CD4-positive, alpha-beta T cell treated with Interferon gamma for 1 hour (primary cell): ENCODE results near the gene MYBPHL.

Experiments used
- DNase-seq: peaks from one replicate; pipeline ENCODE4 v3.0.0-alpha.2; 2020

Gene MYBPHL

GRCh38 chr1:109277434-109278204 is 29.2 kb downstream of the MYBPHL start:
- peak; percentile 53 for DNase-seq

- no peak for DNase-seq
Observed at GRCh38 chr1:109275706-109276345, 31.0 kb downstream of the MYBPHL start.

GRCh38 chr1:109274533-109275476 is 32.0 kb downstream of the MYBPHL start:
- no peak for DNase-seq

DNA sequence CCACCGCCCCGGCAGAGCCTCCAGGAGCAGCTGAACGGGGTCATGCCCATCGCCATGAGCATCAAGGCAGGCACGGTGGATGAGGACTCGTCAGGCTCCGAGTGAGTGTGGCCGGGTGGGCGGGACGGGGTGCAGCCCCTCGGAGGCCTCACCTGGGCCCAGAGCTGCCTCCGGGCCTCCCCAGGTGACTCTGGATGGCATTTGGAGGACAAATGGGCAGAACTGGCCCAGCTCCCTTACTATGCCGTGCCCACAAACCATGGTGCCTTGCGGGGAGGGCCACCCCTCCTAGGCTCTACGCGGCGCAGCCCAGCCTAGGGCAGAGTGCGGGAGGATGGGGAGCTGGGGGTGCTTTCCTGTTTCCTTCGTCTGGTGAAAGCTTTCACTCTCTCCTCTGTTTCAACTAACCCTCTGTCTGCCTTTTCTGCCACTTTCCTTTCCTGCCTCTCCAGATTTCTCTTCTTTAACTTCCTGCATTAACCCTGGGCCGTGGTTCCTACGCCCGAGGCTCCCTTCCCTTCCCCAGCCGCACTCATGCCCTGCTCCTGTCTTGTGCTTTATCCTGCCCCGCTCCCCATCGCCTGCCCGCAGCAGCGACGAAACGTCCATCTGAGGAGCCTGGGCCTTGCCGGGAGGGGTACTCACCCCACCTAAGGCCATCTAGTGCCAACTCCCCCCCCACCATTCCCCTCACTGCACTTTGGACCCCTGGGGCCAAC is 33.1 kb downstream of the MYBPHL start:
- no peak for DNase-seq

GRCh38 chr1:109272831-109273547 is 33.8 kb downstream of the MYBPHL start:
- no peak for DNase-seq

- no peak for DNase-seq
Observed at GRCh38 chr1:109272021-109272799, 34.6 kb downstream of the MYBPHL start.

GRCh38 chr1:109271458-109271857 is 35.4 kb downstream of the MYBPHL start:
- DNase-seq: no peak

DNA sequence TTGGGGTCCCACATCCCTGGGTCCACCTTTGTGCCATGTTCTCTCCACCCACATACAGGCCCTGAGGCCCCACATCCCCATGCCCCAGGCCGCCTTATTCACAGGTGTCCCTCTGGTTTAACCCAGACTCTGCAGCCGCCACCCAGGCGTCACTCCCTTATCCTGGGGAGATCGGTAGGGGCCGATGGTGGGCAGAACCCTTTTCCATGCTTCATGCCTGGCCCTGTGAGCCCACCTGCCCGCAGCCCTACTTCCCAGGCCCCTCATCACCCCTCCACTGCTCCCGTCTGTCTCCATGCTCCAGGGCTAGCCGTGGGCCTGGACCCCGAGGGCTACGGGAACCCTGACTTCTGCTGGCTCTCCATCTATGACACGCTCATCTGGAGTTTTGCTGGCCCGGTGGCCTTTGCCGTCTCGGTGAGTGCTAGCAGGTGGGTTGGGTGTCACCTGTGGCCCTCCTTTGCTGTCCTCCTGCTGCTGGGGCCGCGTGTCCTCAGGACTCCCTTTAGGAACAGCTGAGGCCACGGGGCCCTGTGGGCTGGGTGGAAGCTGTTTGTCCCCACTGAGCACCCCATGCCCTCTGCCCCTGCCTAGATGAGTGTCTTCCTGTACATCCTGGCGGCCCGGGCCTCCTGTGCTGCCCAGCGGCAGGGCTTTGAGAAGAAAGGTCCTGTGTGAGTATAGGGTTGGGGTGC is 36.0 kb downstream of the MYBPHL start:
- DNase-seq: no peak

DNA sequence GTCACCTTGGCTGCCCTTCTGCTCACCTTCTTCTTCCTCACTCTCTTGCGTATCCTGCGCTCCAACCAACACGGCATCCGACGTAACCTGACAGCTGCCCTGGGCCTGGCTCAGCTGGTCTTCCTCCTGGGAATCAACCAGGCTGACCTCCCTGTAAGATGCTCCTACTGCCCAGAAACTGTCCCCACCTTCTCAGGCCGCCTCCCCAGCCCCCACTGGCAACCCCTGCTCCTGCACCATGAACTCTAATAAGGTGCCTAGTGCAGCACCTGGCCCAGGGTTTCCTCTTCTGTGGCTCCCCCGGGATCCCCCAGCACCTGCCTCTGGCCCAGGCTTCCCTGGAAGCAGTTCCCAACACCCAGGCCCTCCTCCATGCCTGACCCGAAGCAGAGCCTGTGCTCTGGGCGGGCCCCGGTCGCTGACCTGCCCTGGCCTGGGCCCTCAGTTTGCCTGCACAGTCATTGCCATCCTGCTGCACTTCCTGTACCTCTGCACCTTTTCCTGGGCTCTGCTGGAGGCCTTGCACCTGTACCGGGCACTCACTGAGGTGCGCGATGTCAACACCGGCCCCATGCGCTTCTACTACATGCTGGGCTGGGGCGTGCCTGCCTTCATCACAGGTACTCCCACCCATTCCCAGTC is 36.7 kb downstream of the MYBPHL start:
- no peak for DNase-seq

GRCh38 chr1:109269212-109269980 is 37.4 kb downstream of the MYBPHL start:
- no peak for DNase-seq

DNA sequence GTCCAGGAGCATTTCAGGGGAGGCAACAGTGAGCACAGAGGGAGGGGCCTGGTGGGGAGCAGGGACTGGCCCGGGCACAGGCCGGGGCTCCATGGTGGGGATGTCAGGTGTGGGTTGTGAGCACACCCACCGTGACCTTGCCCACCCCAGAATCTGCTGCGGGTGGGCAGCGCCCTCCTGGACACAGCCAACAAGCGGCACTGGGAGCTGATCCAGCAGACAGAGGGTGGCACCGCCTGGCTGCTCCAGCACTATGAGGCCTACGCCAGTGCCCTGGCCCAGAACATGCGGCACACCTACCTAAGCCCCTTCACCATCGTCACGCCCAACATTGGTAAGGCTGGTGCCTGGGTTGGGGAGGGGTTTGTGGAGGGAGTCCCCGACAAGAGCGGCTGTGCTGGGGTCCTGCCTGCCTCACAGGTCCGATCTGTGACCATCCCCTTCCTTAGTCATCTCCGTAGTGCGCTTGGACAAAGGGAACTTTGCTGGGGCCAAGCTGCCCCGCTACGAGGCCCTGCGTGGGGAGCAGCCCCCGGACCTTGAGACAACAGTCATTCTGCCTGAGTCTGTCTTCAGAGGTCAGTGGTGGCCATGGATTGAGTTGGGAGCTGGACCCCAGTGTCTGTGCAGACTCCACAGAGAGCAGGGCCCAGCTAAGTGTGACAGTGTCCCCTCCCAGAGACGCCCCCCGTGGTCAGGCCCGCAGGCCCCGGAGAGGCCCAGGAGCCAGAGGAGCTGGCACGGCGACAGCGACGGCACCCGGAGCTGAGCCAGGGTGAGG is 38.2 kb downstream of the MYBPHL start:
- DNase-seq: no peak

- no peak for DNase-seq
Observed at GRCh38 chr1:109267743-109268300, 39.0 kb downstream of the MYBPHL start.

GRCh38 chr1:109266965-109267364 is 39.8 kb downstream of the MYBPHL start:
- no peak for DNase-seq

GRCh38 chr1:109265741-109266330 is 41.0 kb downstream of the MYBPHL start:
- DNase-seq: no peak

DNA sequence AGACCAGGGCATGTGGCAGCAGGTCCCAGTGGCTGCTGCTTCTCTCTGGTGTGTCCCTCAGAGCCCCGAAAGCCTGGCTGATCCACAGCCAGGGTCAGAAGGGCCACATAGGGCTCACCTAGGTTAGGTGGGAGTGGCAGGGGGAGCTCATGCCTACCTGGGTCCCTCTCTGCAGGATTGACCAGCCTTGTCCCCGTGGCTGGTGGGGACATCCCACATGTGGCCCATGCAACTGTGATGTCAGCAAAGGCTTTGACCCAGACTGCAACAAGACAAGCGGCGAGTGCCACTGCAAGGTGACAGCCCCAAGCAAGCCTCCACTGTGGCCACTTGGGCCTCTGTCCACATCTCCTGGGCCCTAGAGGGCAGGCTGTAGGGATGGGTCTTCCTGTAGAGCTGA is 41.8 kb downstream of the MYBPHL start:
- no peak for DNase-seq

- no peak for DNase-seq
Observed at GRCh38 chr1:109264379-109264755, 42.4 kb downstream of the MYBPHL start.

- DNase-seq: peak; percentile 71
Observed at GRCh38 chr1:109263597-109264378, 43.0 kb downstream of the MYBPHL start.
